GM12872 (cell line): ENCODE measurements around the gene BAX.

Source experiments
- CTCF ChIP-seq: IDR thresholded peaks from 3 replicates; pipeline ENCODE4 v1.5.1; 2011; ENCODE audit warnings: low read depth, mild to moderate bottlenecking, low read length, moderate library complexity; ENCODE audit not compliant: insufficient read depth

BAX gene

GRCh38 chr19:48926909-48927308 is 27.8 kb upstream of the BAX start:
- TF ChIP-seq CTCF, result no peak

GRCh38 chr19:48928164-48929025 is 26.3 kb upstream of the BAX start:
- no peak for TF ChIP-seq CTCF

GRCh38 chr19:48933382-48933932 is 21.2 kb upstream of the BAX start, which contains the start of gene DHDH:
Gene DHDH, plus strand, starts transcription at chr19:48933699. Its CDS starts 23 bp downstream, at chr19:48933722.
- no peak for TF ChIP-seq CTCF

- TF ChIP-seq CTCF, result no peak
Measured at GRCh38 chr19:48934837-48935236, 19.8 kb upstream of the BAX start.

GRCh38 chr19:48935864-48936263 is 18.8 kb upstream of the BAX start:
- TF ChIP-seq CTCF, result no peak

GRCh38 chr19:48938256-48938655 is 16.4 kb upstream of the BAX start:
- no peak for TF ChIP-seq CTCF

GRCh38 chr19:48940902-48941301 is 13.8 kb upstream of the BAX start:
- TF ChIP-seq CTCF, result no peak
